Skeletal muscle satellite cell (primary cell): ENCODE measurements around the gene ESD. TPM values are rescaled to one million over a fixed set of nuclear protein-coding genes. Genes with fewer than 3 reads are reported as not detected.
A peak's percentile ranks its signal among the peaks of the same experiment; 100 is the strongest.

Experiments
- H3K27me3 ChIP-seq: 2 replicates; pipeline ENCODE4 v1.7.0; 2013; ENCODE audit warnings: low read length; ENCODE audit not compliant: control insufficient read depth, insufficient read depth
- H3K36me3 ChIP-seq: 2 replicates; pipeline ENCODE4 v1.7.0; 2013; ENCODE audit warnings: mild to moderate bottlenecking, control low read depth, low read length; ENCODE audit not compliant: insufficient read depth
- H3K4me1 ChIP-seq: 2 replicates; pipeline ENCODE4 v1.7.0; 2013; ENCODE audit warnings: low read length; ENCODE audit not compliant: control insufficient read depth, insufficient read depth
- H3K4me2 ChIP-seq: 2 replicates; pipeline ENCODE4 v1.7.0; 2013; ENCODE audit warnings: mild to moderate bottlenecking, low read length
- H3K4me3 ChIP-seq: 2 replicates; pipeline ENCODE4 v1.7.0; 2013; ENCODE audit warnings: low read length
- H3K9ac ChIP-seq: 2 replicates; pipeline ENCODE4 v1.7.0; 2013; ENCODE audit warnings: mild to moderate bottlenecking, low read depth, low read length, moderate library complexity
- H3K9me3 ChIP-seq: replicated peaks from 2 replicates; pipeline ENCODE4 v1.7.0; 2013; ENCODE audit warnings: mild to moderate bottlenecking, control low read depth, low read length
- total RNA-seq: library from RNA; depleted of rRNA; stranded (reverse); fragments of >200 nt; gene quantifications from 2 replicates; pipeline ENCODE4 v1.2.3, GENCODE V29; 2012; rRNA removed

The ESD gene
- 139 and 150 TPM in 2 replicates for total RNA-seq

GRCh38 chr13:46796515-46797474 lies at the start of gene ESD:
TSS of gene ESD (minus strand) at chr13:46797161. CDS start at chr13:46791413, 5,748 bp downstream.
- H3K4me3 ChIP-seq = peak within 1 kb of the TSS; percentile 85
- H3K9ac ChIP-seq = peak within 1 kb of the TSS; percentile 96
- no peaks in the 10 kb centered on the region for H3K36me3 ChIP-seq

GRCh38 chr13:46846726-46847125 lies 49.8 kb upstream of the ESD start:
- Histone ChIP-seq H3K36me3 (no peaks in the 10 kb centered on the region), H3K9ac (no peak overlapping the region), H3K4me3 (no peak overlapping the region), H3K4me1 (no peaks in the 10 kb centered on the region), H3K27me3 (peaks cover under 1% of the 10 kb centered on the region), H3K4me2 (no peak overlapping the region), H3K9me3 (no peaks in the 10 kb centered on the region)

More at GRCh38 chr13:46796515-46797474, at the start of gene ESD:
- Histone ChIP-seq H3K27me3 (no peaks in the 10 kb centered on the region), H3K9me3 (no peaks in the 10 kb centered on the region), H3K4me1 (peaks cover 34% of the 10 kb centered on the region), H3K4me2 (peak within 1 kb of the TSS; percentile 78)

- no peak overlapping the region for H3K9ac ChIP-seq
- no peaks in the 10 kb centered on the region for H3K27me3 ChIP-seq
- H3K4me2 ChIP-seq = no peak overlapping the region
- no peaks in the 10 kb centered on the region for H3K9me3 ChIP-seq
- H3K4me1 ChIP-seq = no peaks in the 10 kb centered on the region
- H3K4me3 ChIP-seq = no peak overlapping the region
- no peaks in the 10 kb centered on the region for H3K36me3 ChIP-seq
These were observed 48.2 kb upstream of the ESD start for GRCh38 chr13:46845146-46845545.

- Histone ChIP-seq H3K4me1 (no peaks in the 10 kb centered on the region), H3K27me3 (no peaks in the 10 kb centered on the region), H3K9ac (no peak overlapping the region), H3K4me3 (no peak overlapping the region), H3K4me2 (no peak overlapping the region), H3K9me3 (no peaks in the 10 kb centered on the region), H3K36me3 (no peaks in the 10 kb centered on the region)
These were observed 47.5 kb upstream of the ESD start for GRCh38 chr13:46844431-46844830.

- no peaks in the 10 kb centered on the region for H3K9me3 ChIP-seq
- H3K4me2 ChIP-seq = no peak overlapping the region
- no peaks in the 10 kb centered on the region for H3K36me3 ChIP-seq
- H3K9ac ChIP-seq = no peak overlapping the region
- no peak overlapping the region for H3K4me3 ChIP-seq
- no peaks in the 10 kb centered on the region for H3K27me3 ChIP-seq
- no peaks in the 10 kb centered on the region for H3K4me1 ChIP-seq
These were observed 42.4 kb upstream of the ESD start for GRCh38 chr13:46839399-46839798.

- Histone ChIP-seq H3K4me3 (no peak overlapping the region), H3K9ac (no peak overlapping the region), H3K27me3 (no peaks in the 10 kb centered on the region), H3K9me3 (no peaks in the 10 kb centered on the region), H3K36me3 (no peaks in the 10 kb centered on the region), H3K4me2 (no peak overlapping the region), H3K4me1 (no peaks in the 10 kb centered on the region)
These were observed 37.7 kb upstream of the ESD start for GRCh38 chr13:46834657-46835056.

- no peak overlapping the region for H3K4me2 ChIP-seq
- no peak overlapping the region for H3K4me3 ChIP-seq
- H3K36me3 ChIP-seq = no peaks in the 10 kb centered on the region
- H3K4me1 ChIP-seq = no peaks in the 10 kb centered on the region
- H3K27me3 ChIP-seq = no peaks in the 10 kb centered on the region
- H3K9ac ChIP-seq = no peak overlapping the region
- H3K9me3 ChIP-seq = no peaks in the 10 kb centered on the region
These were observed 34.7 kb upstream of the ESD start for GRCh38 chr13:46831588-46832194.

- H3K9ac ChIP-seq = no peak overlapping the region
- no peaks in the 10 kb centered on the region for H3K36me3 ChIP-seq
- H3K4me2 ChIP-seq = no peak overlapping the region
- H3K9me3 ChIP-seq = no peaks in the 10 kb centered on the region
- H3K4me1 ChIP-seq = no peaks in the 10 kb centered on the region
- H3K27me3 ChIP-seq = no peaks in the 10 kb centered on the region
- H3K4me3 ChIP-seq = no peak overlapping the region
These were observed 33.5 kb upstream of the ESD start for GRCh38 chr13:46830405-46831005.

GRCh38 chr13:46822551-46822950 lies 25.6 kb upstream of the ESD start:
- Histone ChIP-seq H3K4me2 (no peak overlapping the region), H3K9me3 (no peaks in the 10 kb centered on the region), H3K9ac (no peak overlapping the region), H3K4me1 (no peaks in the 10 kb centered on the region), H3K36me3 (no peaks in the 10 kb centered on the region), H3K27me3 (no peaks in the 10 kb centered on the region), H3K4me3 (no peak overlapping the region)

- Histone ChIP-seq H3K4me2 (no peak overlapping the region), H3K36me3 (no peaks in the 10 kb centered on the region), H3K4me3 (no peak overlapping the region), H3K27me3 (no peaks in the 10 kb centered on the region), H3K9ac (no peak overlapping the region), H3K4me1 (no peaks in the 10 kb centered on the region), H3K9me3 (no peaks in the 10 kb centered on the region)
These were observed 21.0 kb upstream of the ESD start for GRCh38 chr13:46817838-46818476.

GRCh38 chr13:46817095-46817494 lies 20.1 kb upstream of the ESD start:
- no peaks in the 10 kb centered on the region for H3K9me3 ChIP-seq
- no peak overlapping the region for H3K9ac ChIP-seq
- H3K36me3 ChIP-seq = no peaks in the 10 kb centered on the region
- no peaks in the 10 kb centered on the region for H3K27me3 ChIP-seq
- H3K4me2 ChIP-seq = no peak overlapping the region
- H3K4me3 ChIP-seq = no peak overlapping the region
- no peaks in the 10 kb centered on the region for H3K4me1 ChIP-seq
